ENCODE measurements around the gene GASK1A.

The GASK1A gene

DNA sequence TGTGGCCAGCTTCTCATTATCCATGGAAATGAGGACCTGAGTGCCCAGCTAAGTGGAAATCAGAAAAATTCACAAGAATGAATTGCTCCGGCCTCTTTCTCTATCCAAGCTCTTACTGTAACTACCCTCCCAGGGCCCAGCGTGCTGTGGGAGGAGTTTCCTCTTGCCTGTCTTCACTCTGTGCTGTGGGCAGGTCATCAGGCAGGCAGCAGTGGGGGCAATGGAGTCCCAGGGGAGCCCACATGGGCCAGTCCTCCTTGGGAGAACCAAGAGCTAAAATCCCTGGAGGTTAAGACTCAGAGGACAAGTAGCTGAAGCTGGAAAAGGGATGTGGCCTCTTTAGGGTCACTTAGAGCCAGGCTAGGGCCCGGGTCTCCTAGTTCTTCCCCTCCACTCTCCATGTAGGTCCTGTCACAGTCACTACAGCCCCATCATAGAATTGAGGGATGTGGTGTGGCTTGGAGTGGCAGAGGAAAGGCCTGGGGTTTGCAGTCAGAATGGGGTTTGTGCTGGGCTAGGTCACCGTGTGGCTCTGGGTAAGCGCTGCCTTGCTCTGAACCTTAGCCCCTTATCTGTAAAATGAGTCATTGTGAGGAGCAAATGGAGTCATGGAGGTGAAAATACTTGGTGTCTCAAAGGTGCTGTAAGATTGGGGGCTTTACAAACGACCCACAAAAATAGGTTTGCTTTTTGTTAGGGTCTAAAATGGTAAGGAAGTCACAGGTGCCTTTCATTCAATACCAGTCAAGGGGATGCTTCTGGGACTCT is 3.7 kb downstream of the GASK1A start:
- no peak overlapping the region for H3K4me3 ChIP-seq (ENCODE audit: low read depth, low read length)

GRCh38 chr3:42983927-42984326 is 4.8 kb downstream of the GASK1A start:
- no peak overlapping the region for H3K4me3 ChIP-seq (ENCODE audit: low read depth, low read length)

DNA sequence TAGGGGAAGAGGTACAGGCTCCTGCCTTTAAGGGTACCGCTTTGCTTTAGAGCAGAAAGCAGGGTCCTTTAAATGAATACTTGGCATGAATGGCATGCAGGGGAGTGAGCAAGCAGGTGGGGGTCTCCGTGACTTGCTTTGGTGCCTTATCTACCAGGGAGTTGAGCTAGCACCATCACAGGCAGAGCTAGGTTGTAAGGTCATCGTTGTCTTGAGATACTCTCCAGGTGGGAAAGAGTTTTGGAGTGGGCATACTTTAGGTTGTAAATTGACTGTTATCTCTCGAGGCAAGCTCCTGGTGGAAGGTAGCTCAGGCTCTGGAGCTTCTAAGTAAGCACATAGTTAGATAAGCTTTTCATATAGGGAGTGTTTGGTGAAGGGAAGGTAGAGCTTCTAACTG is 5.6 kb downstream of the GASK1A start:
- no peak overlapping the region for H3K4me3 ChIP-seq (ENCODE audit: low read depth, low read length)

GRCh38 chr3:42988097-42988496 is 9.0 kb downstream of the GASK1A start:
- H3K4me3 ChIP-seq (ENCODE audit: low read depth, low read length) = no peak overlapping the region

DNA sequence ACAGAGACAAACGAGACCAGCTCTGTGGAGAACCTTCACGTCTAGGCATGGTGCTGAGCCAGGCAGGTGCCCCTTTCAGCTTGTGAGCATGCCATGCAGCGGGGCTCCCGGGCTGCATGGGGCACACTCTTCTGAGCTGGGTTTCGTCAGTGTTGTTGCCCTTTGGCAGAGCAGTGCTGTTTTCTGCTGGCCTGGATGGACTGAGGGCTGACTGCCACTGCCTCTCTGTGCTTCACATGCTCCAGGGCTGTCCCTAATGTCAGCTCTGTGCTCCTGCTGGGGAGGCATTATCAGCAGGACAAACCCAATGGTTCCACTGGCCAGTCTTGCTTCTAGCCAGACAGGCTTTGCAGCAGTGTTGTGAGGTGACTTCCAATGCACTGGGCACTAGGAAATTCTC is 9.5 kb downstream of the GASK1A start:
- no peak overlapping the region for H3K4me3 ChIP-seq (ENCODE audit: low read depth, low read length)

DNA sequence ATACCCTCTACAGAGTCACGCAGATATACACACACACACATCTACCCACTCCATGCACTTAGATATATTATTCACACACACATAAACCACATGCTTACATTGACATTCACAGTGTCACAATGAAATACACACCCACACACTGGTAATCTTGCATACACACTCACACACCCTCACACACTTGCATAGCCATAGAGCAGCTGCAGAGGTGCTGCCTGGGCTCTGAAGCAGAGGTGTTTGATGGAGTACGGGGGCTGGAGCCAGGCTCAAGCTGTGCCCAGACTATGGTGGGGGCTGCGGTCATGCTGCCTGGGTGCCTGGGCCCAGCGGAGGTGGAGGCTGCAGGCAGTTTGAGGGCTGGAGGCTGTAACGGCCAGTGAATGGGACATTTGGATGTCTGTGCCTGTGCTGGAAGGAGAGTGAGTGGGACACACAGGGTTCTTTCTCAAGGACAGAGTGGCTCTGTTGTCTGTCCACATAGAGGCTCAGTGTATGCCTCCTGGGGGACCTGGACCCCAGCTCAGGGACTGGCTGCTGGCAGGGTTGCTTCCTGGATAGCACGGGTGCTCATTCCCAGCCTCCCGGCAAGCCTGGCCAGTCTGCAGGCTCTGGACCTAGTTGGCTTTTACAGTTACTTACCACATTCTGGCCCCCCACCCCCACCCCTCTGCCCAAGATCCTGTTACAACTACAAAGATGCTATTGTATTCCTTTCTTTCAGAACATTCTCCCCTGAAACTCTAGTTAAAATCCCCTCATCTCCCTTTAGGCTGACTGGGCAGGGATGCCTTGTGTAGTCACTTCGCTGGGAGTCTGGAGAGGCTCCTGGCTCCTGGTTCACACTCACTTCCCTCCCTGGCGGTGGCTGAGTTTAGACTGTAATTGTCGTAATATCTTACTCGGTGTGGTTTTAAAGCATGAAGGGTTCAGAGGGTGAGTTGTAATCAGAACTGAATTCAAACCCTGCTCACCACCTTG is 12.5 kb downstream of the GASK1A start:
- no peak overlapping the region for H3K4me3 ChIP-seq (ENCODE audit: low read depth, low read length)

GRCh38 chr3:42994595-42994994 is 15.5 kb downstream of the GASK1A start:
- H3K4me3 ChIP-seq (ENCODE audit: low read depth, low read length) = no peak overlapping the region

GRCh38 chr3:42996021-42996420 is 16.9 kb downstream of the GASK1A start:
- H3K4me3 ChIP-seq (ENCODE audit: low read depth, low read length) = no peak overlapping the region

DNA sequence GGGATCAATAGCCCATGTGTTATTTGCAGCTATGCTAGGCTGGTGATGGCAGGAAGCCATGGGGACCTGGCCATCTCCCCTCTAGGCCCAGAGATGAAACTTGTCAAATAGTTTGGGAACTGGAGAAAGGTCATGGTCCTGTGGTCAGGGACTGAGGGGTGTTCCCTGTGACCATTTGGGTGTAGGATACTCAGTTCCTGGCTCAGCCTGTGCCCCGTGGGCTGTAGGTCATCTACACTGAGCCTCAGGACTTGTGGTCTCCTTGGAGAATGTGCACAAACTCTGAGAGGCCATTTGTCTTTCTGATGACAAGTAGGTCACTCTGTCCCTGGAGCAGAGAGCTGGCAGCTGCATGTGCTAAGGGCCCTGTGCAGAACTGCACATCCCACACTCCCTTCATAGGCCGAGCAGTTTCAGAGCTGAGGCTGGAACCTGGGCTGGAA is 17.5 kb downstream of the GASK1A start:
- H3K4me3 ChIP-seq (ENCODE audit: low read depth, low read length) = no peak overlapping the region

GRCh38 chr3:42999212-42999611 is 20.1 kb downstream of the GASK1A start:
- no peak overlapping the region for H3K4me3 ChIP-seq (ENCODE audit: low read depth, low read length)

- H3K4me3 ChIP-seq (ENCODE audit: low read depth, low read length) = no peak overlapping the region
These were observed 20.5 kb downstream of the GASK1A start for GRCh38 chr3:42999632-43000031.

GRCh38 chr3:43000387-43000786 is 21.3 kb downstream of the GASK1A start:
- no peak overlapping the region for H3K4me3 ChIP-seq (ENCODE audit: low read depth, low read length)

- no peak overlapping the region for H3K4me3 ChIP-seq (ENCODE audit: low read depth, low read length)
These were observed 22.0 kb downstream of the GASK1A start for GRCh38 chr3:43001094-43001553.

GRCh38 chr3:43001556-43002121 is 22.5 kb downstream of the GASK1A start:
- H3K4me3 ChIP-seq (ENCODE audit: low read depth, low read length) = no peak overlapping the region

DNA sequence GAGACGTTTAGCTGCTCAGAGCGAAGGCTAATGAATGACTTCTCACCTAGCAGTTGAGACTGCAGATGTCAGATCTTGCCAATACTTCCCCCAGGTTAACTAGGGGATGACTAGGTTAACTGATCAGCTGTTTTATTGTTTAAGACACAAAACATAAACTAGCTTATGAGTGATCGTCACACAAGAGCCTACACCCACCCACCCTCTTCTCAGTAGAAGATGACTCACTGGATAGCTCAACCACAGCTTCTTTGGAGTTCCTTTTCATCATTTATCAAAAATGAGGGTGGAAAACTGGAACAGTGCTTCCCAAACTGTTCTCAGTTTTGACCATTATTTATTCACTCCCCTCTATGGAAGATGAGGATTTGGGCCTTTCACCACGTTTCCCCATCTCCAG is 25.2 kb downstream of the GASK1A start:
- H3K4me3 ChIP-seq (ENCODE audit: low read depth, low read length) = no peak overlapping the region

- H3K4me3 ChIP-seq (ENCODE audit: low read depth, low read length) = no peak overlapping the region
These were observed 26.1 kb downstream of the GASK1A start for GRCh38 chr3:43005253-43005652.

DNA sequence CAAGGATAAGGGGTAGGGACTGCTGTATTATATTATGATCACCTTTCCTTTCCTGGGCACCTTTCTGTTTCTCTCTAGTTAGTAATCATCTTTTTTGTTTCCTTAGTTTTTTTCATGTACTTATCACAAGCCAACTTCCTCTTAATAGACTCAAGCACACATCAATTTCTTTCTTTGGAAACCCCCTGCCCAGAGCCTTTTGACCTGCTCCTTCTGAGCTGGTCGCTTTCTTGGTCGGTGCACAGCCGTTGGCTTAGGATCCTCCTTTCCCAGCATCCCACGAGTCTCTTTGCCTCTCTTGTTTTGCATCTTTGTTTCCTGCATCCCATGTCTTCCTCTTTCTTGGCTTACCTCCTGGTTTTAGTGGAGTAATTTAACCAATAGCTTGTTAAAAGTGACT is 26.9 kb downstream of the GASK1A start:
- no peak overlapping the region for H3K4me3 ChIP-seq (ENCODE audit: low read depth, low read length)

DNA sequence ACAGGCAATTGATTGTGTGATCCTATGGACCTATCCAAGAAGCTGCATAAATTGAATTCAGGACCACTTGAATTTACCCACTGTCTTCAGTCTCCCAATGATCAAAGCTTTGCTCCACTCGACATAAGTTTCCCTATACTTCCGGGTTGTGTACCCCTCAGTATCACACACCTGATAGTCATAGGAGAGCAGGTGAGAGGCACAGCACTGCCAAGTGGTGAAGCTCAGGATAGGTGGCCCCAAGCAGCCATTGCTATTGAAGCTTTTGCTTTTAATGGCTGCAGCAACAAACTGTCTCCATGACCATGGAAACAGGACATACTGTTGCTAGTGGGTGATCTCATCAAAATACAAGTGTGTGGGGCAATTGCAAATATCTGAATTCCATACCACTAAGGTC is 27.7 kb downstream of the GASK1A start:
- H3K4me3 ChIP-seq (ENCODE audit: low read depth, low read length) = no peak overlapping the region

- no peak overlapping the region for H3K4me3 ChIP-seq (ENCODE audit: low read depth, low read length)
These were observed 30.4 kb downstream of the GASK1A start for GRCh38 chr3:43009547-43009946.

GRCh38 chr3:43010638-43011037 is 31.5 kb downstream of the GASK1A start:
- H3K4me3 ChIP-seq (ENCODE audit: low read depth, low read length) = no peak overlapping the region

DNA sequence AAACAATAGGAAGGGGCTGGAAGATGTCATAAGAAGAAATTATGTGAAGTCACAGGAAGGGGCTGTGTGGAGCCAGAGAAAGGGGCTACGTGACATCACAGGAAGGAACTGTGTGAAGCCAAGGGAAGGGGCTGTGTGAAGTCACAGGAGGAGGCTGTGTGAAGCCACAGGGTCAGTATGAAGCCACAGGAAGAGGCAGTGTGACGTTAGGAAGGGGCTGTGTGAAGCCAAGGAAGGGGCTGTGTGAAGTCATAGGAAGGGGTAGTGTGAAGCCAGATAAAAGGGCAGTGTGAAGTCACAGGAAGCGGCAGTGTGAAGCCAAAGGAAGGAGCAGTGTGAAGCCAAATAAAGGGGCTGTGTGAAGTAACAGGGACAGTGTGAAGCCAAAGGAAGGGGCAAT is 32.5 kb downstream of the GASK1A start:
- H3K4me3 ChIP-seq (ENCODE audit: low read depth, low read length) = no peak overlapping the region
